PFSK-1 (cell line): ENCODE data around the gene POMT1.

ENCODE experiments used
- FOXP2 ChIP-seq: optimal IDR thresholded peaks from 2 replicates; pipeline ENCODE3; 2011; ENCODE audit warnings: borderline replicate concordance, control low read depth, inconsistent platforms; ENCODE audit not compliant: insufficient read depth; ENCODE audit errors: extremely low read length, extremely low read depth
- POLR2AphosphoS5 ChIP-seq: IDR thresholded peaks from 2 replicates; pipeline ENCODE4 v1.6.1; 2012; ENCODE audit warnings: low read depth, mild to moderate bottlenecking, control low read depth, low read length, moderate library complexity
- SIN3A ChIP-seq: IDR thresholded peaks from 2 replicates; pipeline ENCODE4 v1.6.1; 2012; ENCODE audit warnings: mild to moderate bottlenecking, low read length, moderate library complexity, borderline replicate concordance; ENCODE audit not compliant: insufficient read depth
- TAF1 ChIP-seq: IDR thresholded peaks from 2 replicates; pipeline ENCODE4 v1.6.1; 2012; ENCODE audit warnings: low read length, control low read depth, borderline replicate concordance; ENCODE audit not compliant: insufficient read depth
- TF ChIP-seq, protein P1 (sequence below), 2 experiments: IDR thresholded peaks; 2 replicates each; pipeline versions ENCODE4 v1.6.1 to v1.8.0; 2011 to 2012; ENCODE audit warnings: low read depth in 2 of 2, low read length in 2 of 2, control low read depth in 1 of 2, inconsistent platforms in 1 of 2, mild to moderate bottlenecking in 1 of 2, moderate library complexity in 1 of 2; ENCODE audit not compliant: insufficient read depth in 1 of 2

Gene POMT1

DNA sequence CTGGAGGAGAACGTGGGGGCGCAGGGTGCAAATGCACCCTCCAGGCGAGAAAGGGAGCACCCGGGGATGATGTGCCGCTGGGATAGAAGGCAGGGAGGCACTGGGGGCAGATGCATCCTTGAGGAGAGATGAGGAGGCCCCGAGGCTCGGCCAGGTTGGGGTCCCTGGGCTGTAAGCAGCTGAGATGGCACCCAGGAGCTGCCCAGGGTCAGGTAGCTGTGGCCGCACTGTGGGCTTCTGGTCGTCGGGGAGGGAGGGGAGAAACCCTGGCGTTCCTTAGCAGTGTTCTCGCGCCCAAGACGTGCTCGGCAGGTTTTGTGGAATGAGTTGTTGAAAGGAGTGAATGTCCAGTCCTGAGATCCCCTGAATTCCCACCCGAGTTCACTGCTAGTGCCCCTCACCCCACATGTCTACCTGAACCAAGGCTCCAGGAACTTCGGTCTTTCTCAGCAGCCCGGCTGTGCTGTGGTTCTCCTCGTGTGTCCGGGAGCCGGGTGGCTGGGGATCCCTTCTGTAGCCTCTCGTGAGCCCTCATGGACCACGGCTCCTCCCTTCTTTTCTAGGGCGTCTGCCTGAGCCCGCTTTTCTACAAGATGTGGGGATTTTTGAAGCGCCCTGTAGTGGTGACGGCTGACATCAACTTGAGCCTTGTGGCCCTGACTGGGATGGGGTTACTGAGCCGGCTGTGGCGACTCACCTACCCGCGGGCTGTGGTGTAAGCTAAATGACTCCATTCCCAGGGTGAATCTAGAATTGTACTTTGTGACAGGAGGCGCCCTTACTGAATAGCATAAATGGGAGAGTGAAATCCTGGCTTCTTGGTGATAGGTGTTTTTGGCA is 1.1 kb downstream of the POMT1 start:
- TF ChIP-seq TAF1 (no peak), SIN3A (no peak), FOXP2 (no peak)

DNA sequence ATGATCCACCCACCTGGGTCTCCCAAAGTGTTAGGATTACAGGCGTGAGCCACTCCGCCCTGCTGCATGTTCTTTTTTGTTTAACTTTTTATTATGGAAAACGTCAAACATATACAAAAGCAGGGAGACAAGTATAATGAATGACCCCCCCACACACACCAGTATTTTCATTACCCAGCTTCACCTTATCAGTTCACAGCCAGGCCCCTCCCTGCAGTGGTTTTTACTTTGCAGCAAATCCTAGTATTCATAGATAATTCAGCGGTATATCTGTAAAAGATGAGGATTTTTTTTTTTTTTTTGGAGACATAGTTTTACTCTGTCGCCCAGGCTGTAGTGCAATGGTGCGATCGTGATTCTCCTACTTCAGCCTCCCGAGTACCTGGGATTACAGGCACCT is 2.3 kb downstream of the POMT1 start:
- TF ChIP-seq TAF1 (no peak), SIN3A (no peak), POLR2AphosphoS5 (no peak), FOXP2 (no peak)
- TF ChIP-seq, protein P1, sequence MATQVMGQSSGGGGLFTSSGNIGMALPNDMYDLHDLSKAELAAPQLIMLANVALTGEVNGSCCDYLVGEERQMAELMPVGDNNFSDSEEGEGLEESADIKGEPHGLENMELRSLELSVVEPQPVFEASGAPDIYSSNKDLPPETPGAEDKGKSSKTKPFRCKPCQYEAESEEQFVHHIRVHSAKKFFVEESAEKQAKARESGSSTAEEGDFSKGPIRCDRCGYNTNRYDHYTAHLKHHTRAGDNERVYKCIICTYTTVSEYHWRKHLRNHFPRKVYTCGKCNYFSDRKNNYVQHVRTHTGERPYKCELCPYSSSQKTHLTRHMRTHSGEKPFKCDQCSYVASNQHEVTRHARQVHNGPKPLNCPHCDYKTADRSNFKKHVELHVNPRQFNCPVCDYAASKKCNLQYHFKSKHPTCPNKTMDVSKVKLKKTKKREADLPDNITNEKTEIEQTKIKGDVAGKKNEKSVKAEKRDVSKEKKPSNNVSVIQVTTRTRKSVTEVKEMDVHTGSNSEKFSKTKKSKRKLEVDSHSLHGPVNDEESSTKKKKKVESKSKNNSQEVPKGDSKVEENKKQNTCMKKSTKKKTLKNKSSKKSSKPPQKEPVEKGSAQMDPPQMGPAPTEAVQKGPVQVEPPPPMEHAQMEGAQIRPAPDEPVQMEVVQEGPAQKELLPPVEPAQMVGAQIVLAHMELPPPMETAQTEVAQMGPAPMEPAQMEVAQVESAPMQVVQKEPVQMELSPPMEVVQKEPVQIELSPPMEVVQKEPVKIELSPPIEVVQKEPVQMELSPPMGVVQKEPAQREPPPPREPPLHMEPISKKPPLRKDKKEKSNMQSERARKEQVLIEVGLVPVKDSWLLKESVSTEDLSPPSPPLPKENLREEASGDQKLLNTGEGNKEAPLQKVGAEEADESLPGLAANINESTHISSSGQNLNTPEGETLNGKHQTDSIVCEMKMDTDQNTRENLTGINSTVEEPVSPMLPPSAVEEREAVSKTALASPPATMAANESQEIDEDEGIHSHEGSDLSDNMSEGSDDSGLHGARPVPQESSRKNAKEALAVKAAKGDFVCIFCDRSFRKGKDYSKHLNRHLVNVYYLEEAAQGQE (IDR thresholded peaks at IDR 0.05; ENCODE audit: insufficient read depth in 1 of 2, low read depth in 2 of 2, low read length in 2 of 2): no peak

DNA sequence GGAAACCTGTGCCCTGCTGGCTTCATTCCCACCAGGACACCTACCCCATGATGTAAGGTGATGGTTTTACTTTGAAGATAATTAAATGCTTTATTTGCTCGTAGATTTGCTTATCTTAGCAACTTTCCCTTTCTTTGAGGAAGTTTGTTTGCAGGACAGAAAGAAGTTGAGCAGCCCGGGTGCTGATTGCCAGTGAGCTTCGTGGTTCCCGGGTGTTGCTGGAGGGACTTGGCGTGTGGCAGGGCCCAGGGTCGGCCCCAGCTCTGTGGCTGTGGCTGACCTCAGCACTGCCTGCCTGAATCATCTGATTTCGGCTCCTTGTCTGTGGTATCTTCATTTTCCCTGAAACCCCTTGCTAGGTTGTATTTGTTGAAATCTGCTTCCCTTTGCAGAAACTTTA is 8.7 kb downstream of the POMT1 start:
- TF ChIP-seq TAF1 (no peak), POLR2AphosphoS5 (no peak), SIN3A (no peak), FOXP2 (no peak)
- TF ChIP-seq, protein P1 (IDR thresholded peaks at IDR 0.05; ENCODE audit: insufficient read depth in 1 of 2, low read depth in 2 of 2, low read length in 2 of 2): no peak

DNA sequence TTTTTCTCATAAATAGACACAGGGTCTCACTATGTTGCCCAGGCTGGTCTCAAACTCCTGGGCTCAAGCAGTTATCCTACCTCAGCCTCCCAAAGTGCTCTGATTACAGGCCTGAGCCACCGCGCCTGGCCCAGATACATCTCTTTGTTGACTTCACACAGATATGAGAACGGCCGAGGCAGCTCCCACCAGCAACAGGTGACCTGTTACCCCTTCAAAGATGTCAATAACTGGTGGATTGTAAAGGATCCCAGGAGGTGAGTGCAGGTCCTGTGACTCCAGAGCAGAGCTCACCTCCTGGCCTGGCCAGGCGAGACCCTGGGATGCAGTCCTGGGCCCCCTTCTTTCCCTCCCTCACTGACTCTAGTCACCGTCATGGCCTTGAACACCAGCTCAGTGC is 9.2 kb downstream of the POMT1 start:
- TF ChIP-seq, protein P1 (IDR thresholded peaks at IDR 0.05; ENCODE audit: insufficient read depth in 1 of 2, low read depth in 2 of 2, low read length in 2 of 2): no peak
- no peak for TF ChIP-seq SIN3A
- no peak for TF ChIP-seq POLR2AphosphoS5
- TF ChIP-seq FOXP2: no peak
- TF ChIP-seq TAF1: no peak

DNA sequence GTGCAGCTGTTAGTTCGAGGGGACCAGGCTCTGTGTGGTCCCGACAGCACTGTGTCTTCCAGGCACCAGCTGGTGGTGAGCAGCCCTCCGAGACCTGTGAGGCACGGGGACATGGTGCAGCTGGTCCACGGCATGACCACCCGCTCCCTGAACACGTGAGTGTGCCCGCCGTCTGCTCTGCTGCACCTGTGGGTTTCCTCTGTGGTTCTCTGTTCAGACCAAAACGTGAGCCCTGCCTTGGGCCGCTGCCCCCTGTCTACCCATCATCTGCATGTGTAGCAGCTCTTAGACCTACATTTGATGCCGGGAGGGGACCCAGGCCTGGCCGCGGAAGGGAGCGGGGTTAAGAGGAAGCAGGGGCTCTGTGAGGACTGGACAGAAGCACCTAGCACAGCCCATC is 10.5 kb downstream of the POMT1 start:
- TF ChIP-seq FOXP2: no peak

DNA sequence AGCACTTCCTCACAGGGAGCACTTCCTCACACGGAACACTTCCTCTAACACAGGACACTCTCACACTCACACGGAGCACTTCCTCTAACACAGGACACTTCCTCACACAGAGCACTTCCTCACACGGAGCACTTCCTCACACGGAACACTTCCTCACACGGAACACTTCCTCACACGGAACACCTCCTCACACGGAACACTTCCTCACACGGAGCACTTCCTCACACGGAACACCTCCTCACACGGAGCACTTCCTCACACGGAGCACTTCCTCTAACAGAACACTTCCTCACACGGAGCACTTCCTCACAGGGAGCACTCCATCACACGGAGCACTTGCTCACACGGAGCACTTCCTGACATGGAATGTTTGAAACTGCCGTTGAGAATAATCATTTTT is 13.4 kb downstream of the POMT1 start:
- TF ChIP-seq POLR2AphosphoS5: no peak
- TF ChIP-seq, protein P1 (IDR thresholded peaks at IDR 0.05; ENCODE audit: insufficient read depth in 1 of 2, low read depth in 2 of 2, low read length in 2 of 2): no peak
